B cell (primary cell): Measurements from ENCODE around the gene CDH7. TPM values are rescaled to one million over a fixed set of nuclear protein-coding genes. Genes with fewer than 3 reads are reported as not detected.

ENCODE experiments used
- ATAC-seq: fragments of 200-7000 bp; cut with Tn5 transposase; one replicate; pipeline ENCODE4 v1.10.0; 2021; ENCODE audit warnings: low read depth, mild to moderate bottlenecking, moderate number of reproducible peaks, moderate library complexity
- CTCF ChIA-PET: fragments of 350-600 bp; sonication (Branson Sonifier 250); formaldehyde crosslinking; loops from one replicate; lab custom pipeline; 2021; ENCODE audit warnings: antibody characterized with exemption, inconsistent platforms; lab: Charles Lee
- POLR2A ChIA-PET: fragments of 350-600 bp; sonication (Branson Sonifier 250); formaldehyde crosslinking; loops from one replicate; lab custom pipeline; 2021; ENCODE audit warnings: antibody characterized with exemption; lab: Charles Lee
- DNase-seq: peaks from one replicate; pipeline ENCODE4 v3.0.0; 2013
- H2AFZ ChIP-seq: 2 replicates; pipeline ENCODE4 v1.6.1; 2012; ENCODE audit warnings: mild to moderate bottlenecking, low read depth, low read length; ENCODE audit not compliant: insufficient read depth, poor library complexity, severe bottlenecking
- H3K27ac ChIP-seq, 2 donors: 1 replicate in 1 of 2; 2 replicates in 1 of 2; pipeline ENCODE4 v1.5.1; 2012 to 2013; ENCODE audit warnings: low read length in 2 of 2, mild to moderate bottlenecking in 2 of 2, moderate library complexity in 1 of 2
- H3K27me3 ChIP-seq, 4 experiments: fragments of 200-600 bp in 1 of 4; sonication (generic) in 1 of 4; replicated peaks in 1 of 4; 1 replicate in 2 of 4; 2 replicates in 2 of 4; pipeline versions ENCODE4 v1.6.1 to v1.7.0; 2013 to 2016; ENCODE audit warnings: low read length in 3 of 4, mild to moderate bottlenecking in 2 of 4, mixed read lengths in 1 of 4, moderate library complexity in 1 of 4; ENCODE audit not compliant: insufficient read depth in 4 of 4, control insufficient read depth in 3 of 4; ENCODE audit errors: control extremely low read depth in 1 of 4
- H3K36me3 ChIP-seq, 2 experiments: replicated peaks in 1 of 2; 1 replicate in 1 of 2; 2 replicates in 1 of 2; pipeline versions ENCODE4 v1.6.1 to v1.7.1; 2013; ENCODE audit warnings: low read length in 1 of 2; ENCODE audit not compliant: insufficient read depth in 2 of 2, control insufficient read depth in 1 of 2; ENCODE audit errors: control extremely low read depth in 1 of 2, extremely low read depth in 1 of 2
- H3K4me1 ChIP-seq, 2 donors: fragments of 200-600 bp in 1 of 2; sonication (generic) in 1 of 2; 1 replicate in 1 of 2; 2 replicates in 1 of 2; pipeline versions ENCODE4 v1.5.1 to v1.6.1; 2013 to 2017; ENCODE audit warnings: low read length in 2 of 2; ENCODE audit not compliant: control insufficient read depth in 2 of 2, insufficient read depth in 2 of 2
- H3K4me2 ChIP-seq: replicated peaks from 2 replicates; pipeline ENCODE3; 2012; ENCODE audit warnings: mild to moderate bottlenecking, low read depth, low read length; ENCODE audit not compliant: poor library complexity, severe bottlenecking
- H3K4me3 ChIP-seq, 5 experiments: fragments of 200-600 bp in 1 of 5; sonication (generic) in 1 of 5; 1 replicate in 3 of 5; 2 replicates in 2 of 5; pipeline versions ENCODE4 v1.5.1 to v1.7.0; 2011 to 2016; ENCODE audit warnings: low read length in 4 of 5, mild to moderate bottlenecking in 4 of 5, low read depth in 2 of 5, control low read depth in 1 of 5, moderate library complexity in 1 of 5; ENCODE audit not compliant: insufficient read depth in 1 of 5; ENCODE audit errors: control extremely low read depth in 1 of 5, extremely low read depth in 1 of 5
- H3K79me2 ChIP-seq: fragments of 200-600 bp; sonication (generic); one replicate; pipeline ENCODE4 v1.6.0; 2016; ENCODE audit warnings: low read length; ENCODE audit not compliant: control insufficient read depth, insufficient read depth
- H3K9ac ChIP-seq: fragments of 200-600 bp; sonication (generic); 2 replicates; pipeline ENCODE4 v1.6.1; 2017; ENCODE audit warnings: mild to moderate bottlenecking, low read length, moderate library complexity
- H3K9me3 ChIP-seq, 3 donors: one replicate each; pipeline versions ENCODE4 v1.6.1 to v1.7.1; 2013; ENCODE audit warnings: low read length in 2 of 3; ENCODE audit not compliant: control insufficient read depth in 2 of 3, insufficient read depth in 1 of 3; ENCODE audit errors: control extremely low read depth in 1 of 3
- H4K20me1 ChIP-seq: 2 replicates; pipeline ENCODE4 v1.6.0; 2012; ENCODE audit warnings: mild to moderate bottlenecking, low read length; ENCODE audit not compliant: insufficient read depth, control insufficient read depth, poor library complexity, severe bottlenecking
- H3K27ac Mint-ChIP-seq: one replicate; pipeline ENCODE4 v1.8.0; 2021; ENCODE audit warnings: mixed read lengths
- H3K27me3 Mint-ChIP-seq: one replicate; pipeline ENCODE4 v1.8.0; 2021; ENCODE audit warnings: mixed read lengths
- H3K4me1 Mint-ChIP-seq: one replicate; pipeline ENCODE4 v1.8.0; 2021; ENCODE audit warnings: mixed read lengths
- H3K4me3 Mint-ChIP-seq: one replicate; pipeline ENCODE4 v1.8.0; 2021; ENCODE audit warnings: mixed read lengths
- H3K9me3 Mint-ChIP-seq: one replicate; pipeline ENCODE4 v1.8.0; 2022; ENCODE audit warnings: mixed read lengths; ENCODE audit not compliant: insufficient read depth
- CTCF ChIP-seq: fragments of 200-600 bp; IDR thresholded peaks from one replicate; pipeline ENCODE4 v1.8.0; 2022; ENCODE audit warnings: antibody characterized with exemption, mild to moderate bottlenecking
- EZH2 ChIP-seq: IDR thresholded peaks from 2 replicates; pipeline ENCODE4 v1.6.1; 2012; ENCODE audit warnings: borderline replicate concordance, low read depth, mild to moderate bottlenecking, moderate library complexity, low read length; ENCODE audit not compliant: insufficient read depth, poor library complexity, severe bottlenecking
- WGBS: methylation state at CpG from one replicate; pipeline ENCODE4 v1.1.5; 2013; ENCODE audit warnings: missing lambda C conversion rate; ENCODE audit not compliant: insufficient coverage; 5-methylcytosine and 5-hydroxymethylcytosine counted together
- intact Hi-C: fragments of 100-400 bp; cut with micrococcal nuclease; formaldehyde crosslinking; loops from one replicate; pipeline ENCODE4 v1.10.0; 2022
- polyA plus RNA-seq: library from polyadenylated mRNA; depleted of rRNA; stranded (reverse); fragments of >200 nt; gene quantifications from 2 replicates; pipeline ENCODE4 v1.2.3, GENCODE V29; 2012
- total RNA-seq, 2 donors: library from RNA; stranded (reverse); fragments of 120-200 nt in 1 of 2; gene quantifications; 1 replicate in 1 of 2; 2 replicates in 1 of 2; pipeline versions ENCODE4 v1.2.3 to v1.2.4, GENCODE V29; 2013 to 2022

CDH7 gene
- total and polyA plus RNA-seq, 2 donors (not counting 1 experiment from before 2014, with no cell fraction given), result not detected

- H2AFZ ChIP-seq, result no peak overlapping the region
- H3K4me3 Mint-ChIP-seq, result no peak overlapping the region
- no peak overlapping the region for H3K27ac Mint-ChIP-seq
- no peaks in the 10 kb centered on the region for H3K9me3 ChIP-seq
- H3K4me3 ChIP-seq, result no peak overlapping the region
- no peaks in the 10 kb centered on the region for H3K79me2 ChIP-seq
- no CpG with 5 or more reads among the region's 3 CpGs for WGBS
- H3K27ac ChIP-seq, result no peak overlapping the region
- H3K27me3 Mint-ChIP-seq, result no peaks in the 10 kb centered on the region
- no peaks in the 10 kb centered on the region for H3K9me3 Mint-ChIP-seq
- no peak for TF ChIP-seq CTCF
- TF ChIP-seq EZH2, result no peak
- H3K9ac ChIP-seq, result no peak overlapping the region
- no peak overlapping the region for H3K4me2 ChIP-seq
- H3K27me3 ChIP-seq, result no peaks in the 10 kb centered on the region
- intact Hi-C loops, result no loop called here
- CTCF ChIA-PET, result no interaction called here
- no peak for DNase-seq
- no peak for ATAC-seq
- no peaks in the 10 kb centered on the region for H4K20me1 ChIP-seq
- no peaks in the 10 kb centered on the region for H3K36me3 ChIP-seq
- H3K4me1 Mint-ChIP-seq, result no peaks in the 10 kb centered on the region
- H3K4me1 ChIP-seq, result no peaks in the 10 kb centered on the region
- POLR2A ChIA-PET, result no interaction called here
Observed at GRCh38 chr18:65721619-65722018, 29.2 kb upstream of the CDH7 start.

- Histone ChIP-seq H3K9ac (no peak overlapping the region), H3K4me3 (no peak overlapping the region), H3K27me3 (no peaks in the 10 kb centered on the region), H3K4me1 (no peaks in the 10 kb centered on the region), H3K79me2 (no peaks in the 10 kb centered on the region), H3K27ac (no peak overlapping the region), H3K36me3 (no peaks in the 10 kb centered on the region), H3K4me2 (no peak overlapping the region), H2AFZ (no peak overlapping the region), H4K20me1 (no peaks in the 10 kb centered on the region), H3K9me3 (no peaks in the 10 kb centered on the region)
- intact Hi-C loops, result no loop called here
- DNase-seq (no peak), ATAC-seq (no peak)
- no peak for TF ChIP-seq EZH2
- no peak for TF ChIP-seq CTCF
- Mint-ChIP-seq H3K27me3 (no peaks in the 10 kb centered on the region), H3K4me1 (no peaks in the 10 kb centered on the region), H3K4me3 (no peak overlapping the region), H3K9me3 (no peaks in the 10 kb centered on the region), H3K27ac (no peak overlapping the region)
- ChIA-PET POLR2A (no interaction called here), CTCF (no interaction called here)
- WGBS, result 28% methylated on average over 3 of the region's 9 CpGs
Observed at GRCh38 chr18:65725251-65726050, 25.4 kb upstream of the CDH7 start.
